HK-2 (cell line): ENCODE data around the gene CRACR2A.

Experiments
- DNase-seq: peaks from one replicate; pipeline ENCODE4 v3.0.0-alpha.2; 2018; ENCODE audit not compliant: unreplicated experiment

Gene CRACR2A

DNA sequence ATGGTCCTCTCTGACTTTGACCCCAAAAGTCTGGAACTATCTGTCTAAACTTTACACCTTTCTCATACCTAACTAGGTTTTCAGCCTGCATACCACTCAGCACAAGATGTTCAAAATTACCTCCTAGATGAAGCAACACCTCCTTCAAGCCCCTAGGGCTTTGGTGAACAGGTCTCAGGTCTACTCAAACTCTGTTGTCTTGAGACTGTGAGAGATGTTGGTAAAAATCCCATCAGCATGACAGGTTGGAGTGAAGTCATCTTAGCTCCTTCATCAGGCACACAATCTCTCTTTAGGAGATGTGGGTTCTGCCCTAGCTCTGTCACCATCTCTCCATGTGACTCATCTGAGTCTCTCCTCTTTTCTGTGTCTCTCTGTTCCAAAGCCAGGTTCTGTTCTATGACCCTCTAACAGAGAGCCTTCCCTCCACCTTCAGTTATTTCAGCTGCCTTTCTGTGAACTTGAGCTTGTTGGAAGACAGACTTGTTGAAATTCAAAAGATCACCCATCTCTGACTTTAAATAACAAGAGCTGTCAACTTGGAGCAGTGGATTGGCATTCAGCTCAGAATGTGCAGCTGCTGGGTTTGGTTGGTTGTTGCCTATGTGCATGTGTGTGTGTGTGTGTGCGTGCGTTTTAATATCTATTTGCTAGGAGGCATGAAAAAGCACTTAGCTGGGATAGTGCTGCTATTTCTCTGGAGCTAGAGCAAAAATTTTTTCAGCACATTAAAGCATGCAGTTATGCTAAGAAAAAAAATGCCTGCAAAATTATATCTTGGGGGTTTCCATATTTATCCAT lies 130.7 kb downstream of the CRACR2A start:
- no peak for DNase-seq

DNA sequence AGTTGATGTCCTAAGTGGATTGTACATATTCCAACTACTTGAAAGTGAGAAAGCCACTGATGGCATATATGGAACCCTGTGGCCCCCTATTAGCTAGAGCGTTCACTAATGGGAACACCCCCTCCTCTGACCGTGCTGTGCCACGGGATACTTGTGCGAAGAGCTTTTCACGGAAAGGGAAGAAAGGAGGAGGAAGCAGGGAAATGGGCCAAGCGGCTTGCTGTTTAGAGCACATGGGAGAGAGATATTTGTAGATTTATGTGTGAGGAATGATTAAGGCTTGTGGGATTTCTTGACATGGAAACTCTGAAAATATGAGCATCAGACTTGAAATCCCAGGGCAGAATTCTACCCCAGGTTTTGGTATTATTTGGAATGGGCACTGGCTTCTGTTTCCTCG lies 132.1 kb downstream of the CRACR2A start:
- no peak for DNase-seq

DNA sequence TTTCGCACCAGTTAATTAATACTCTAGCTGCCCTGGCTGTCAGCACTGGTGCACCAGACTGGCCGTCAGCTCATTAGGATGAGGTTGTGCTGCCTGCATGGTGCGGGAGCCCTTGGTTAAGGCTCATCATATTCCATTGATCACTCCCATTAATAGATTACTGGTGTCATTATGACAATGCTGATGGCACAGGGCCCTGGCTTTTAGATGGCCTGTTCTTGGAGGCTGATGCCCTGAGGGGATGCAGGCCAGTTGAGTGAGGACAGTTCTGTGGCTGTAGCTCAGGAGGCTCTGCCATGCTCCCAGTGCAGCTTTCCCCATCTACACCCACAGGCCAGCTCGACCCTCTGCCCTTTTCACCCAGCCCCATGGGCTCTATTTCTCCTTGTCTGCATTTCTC lies 135.3 kb downstream of the CRACR2A start:
- DNase-seq: no peak

DNA sequence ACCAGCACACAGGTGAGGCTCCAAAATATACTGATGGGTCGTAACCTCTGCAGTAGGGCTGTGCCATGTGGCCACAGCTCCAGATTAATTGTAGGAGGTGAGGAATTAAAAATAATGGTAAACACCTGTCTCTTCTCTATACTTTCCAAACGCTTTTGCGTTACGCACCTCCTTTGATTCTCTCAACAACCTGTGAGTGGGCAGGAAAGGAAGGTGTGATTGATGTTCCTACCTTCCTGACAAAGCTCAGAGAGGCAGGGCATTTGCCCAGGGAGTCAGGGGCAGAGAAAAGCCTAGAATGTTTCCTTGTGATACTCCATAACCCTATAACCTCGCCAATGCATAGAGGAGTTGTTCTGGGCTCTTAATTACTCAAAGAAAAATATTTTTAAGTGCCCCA lies 137.0 kb downstream of the CRACR2A start:
- DNase-seq: no peak

DNA sequence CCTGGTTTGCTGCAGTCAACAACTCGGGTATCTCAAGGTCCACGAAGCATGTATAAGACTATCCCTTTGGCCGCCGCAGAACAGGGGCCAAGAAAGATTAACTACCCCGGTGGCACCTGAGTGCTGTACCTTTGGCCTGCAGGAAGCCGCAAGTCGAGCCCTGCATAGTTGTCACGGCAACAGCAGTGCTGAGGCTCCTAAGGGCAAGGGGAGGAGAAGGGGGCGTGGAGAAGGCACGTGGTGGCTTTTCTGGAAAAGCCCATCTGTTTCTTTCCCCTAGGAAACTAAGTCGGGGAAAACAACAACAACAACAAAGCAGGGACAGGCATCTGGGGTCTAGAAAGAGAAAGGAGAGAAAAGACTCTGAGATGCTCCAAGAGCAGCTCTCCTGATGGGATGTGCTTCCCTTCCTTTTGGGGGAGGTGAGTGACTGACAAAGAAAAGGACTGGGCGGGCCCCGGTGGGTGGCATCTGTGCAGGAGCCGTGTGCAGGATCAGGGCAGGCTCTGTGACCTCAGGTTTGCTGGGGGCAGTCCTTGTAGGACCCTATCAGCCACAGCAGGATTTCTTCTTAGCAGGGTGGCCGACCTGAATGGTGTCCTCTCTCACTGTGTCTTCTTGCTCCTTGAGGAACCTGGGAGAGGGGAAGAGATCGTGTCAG lies 138.0 kb downstream of the CRACR2A start:
- DNase-seq: no peak

DNA sequence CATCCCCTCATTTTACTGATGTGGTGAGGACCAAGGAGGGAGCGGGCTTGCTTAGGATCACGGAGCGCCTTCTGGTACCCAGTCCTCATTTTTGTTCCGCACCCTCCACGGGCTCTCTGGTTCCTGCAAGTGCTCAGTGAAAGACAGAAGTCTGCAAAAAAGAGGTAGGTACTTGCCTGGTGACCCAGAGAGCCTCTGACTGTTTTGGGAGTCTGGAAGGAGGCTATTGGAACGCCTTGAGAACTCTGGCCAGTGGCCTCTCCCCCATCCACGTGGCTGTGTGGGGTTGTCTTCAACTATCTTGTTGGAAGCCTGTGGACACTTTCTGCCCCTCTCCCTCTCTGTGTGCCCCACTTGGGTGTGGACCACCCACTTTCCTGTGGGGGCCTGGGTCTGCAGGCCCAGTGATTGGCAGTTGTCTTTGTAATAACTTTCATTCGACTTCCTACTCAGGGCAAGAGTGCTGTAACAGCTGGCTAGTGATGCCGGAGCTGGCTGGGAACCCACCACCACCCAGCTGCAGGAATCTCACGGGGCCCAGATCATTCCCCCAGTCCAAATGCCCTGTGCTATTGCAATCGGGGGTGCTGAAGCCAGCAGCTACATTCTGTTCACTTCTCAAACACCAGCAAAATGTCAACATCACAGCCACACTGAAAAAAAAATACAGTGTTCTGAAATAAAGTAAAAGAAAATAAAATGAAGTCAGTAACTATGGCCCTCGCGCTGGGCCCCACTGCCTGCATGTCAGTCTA lies 139.1 kb downstream of the CRACR2A start:
- DNase-seq: no peak

DNA sequence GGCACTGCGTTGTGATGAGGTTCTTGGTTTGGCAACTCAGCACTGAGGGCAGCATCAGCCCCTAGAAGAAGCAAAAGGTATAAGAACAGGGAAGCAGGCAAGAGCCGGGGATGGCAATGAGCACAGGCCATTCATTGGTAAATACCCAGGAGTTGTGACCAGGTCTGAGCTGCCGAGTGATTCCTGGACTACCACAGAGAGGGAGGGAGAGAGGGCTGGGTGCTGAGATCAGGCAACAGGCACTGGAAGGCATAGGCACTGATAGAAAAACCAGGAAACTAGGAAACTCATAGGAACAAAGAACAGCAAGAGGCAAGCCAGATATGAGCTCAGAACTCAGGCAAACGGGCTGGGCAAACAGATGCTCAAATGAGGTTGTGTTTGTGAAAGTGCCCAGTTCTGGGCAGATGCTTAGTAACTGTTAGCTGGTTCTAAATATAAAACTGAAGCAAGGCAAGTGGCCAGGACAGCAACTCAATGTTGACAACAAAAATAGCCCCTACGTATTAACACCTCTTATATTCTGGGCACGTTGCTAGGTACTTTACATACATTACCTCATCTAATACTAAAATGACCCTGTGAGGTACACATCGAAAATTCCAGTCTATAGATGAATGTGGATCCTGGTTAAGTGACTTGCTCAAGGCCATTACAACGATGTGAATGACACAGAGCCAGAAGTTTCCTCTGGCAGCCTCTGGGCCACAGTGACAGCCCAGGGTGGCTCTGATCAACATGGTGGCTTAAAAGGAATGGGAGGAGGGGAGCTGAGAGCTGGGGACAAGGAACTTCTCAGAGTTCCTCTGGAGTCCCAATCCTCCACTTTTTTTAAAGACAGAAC lies 140.8 kb downstream of the CRACR2A start:
- no peak for DNase-seq

DNA sequence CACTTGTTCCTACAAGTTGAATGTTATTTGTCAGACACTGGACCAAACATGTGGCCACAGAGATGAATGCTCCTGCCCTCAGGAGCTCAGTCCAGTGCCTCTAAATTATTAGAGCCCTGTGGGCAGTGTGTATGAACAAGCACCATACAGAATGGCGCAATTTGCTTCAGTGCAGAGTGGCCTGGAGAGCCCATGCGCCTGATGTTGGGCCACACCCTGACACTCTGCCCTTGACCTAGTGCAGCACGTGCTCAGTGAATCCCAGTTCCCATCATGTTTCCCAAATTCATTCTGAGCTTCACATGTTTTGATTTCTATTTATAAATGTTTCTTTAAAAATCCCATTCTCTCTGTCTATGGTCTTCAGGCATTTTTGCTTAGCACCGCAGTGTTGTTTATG lies 145.1 kb downstream of the CRACR2A start:
- DNase-seq: no peak

DNA sequence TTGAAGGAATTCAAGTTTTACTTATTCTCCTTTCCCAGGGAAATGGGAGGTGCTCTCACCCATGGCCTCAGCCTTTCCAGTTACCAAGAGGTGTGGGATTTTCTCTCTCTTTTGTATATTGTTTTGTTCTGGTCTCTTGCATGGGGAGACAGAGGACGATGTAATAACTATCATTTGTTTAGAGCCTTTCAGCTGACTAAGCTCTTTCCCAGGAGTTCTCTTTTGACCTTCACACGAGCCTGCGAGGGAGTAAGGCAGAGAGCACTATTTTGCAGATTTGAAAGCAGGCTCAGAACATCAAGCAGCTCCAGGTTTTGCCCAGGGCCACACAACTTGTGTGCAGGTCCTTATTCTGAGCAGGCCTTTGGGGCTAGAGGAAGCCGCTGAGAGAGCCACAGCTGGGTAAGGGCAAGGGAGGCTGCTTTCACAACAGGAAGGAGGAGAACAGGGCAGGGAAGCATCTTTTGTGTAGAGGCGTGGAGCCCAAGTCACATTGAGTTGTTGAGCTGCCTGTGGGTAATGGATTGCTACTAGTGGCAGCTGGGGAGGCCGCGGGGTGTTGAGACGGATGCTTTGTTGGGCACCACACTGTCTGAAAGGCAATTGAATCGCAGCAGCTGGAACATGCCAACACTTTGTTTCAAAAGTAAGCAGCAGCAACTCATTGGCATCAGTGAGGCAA lies 145.7 kb downstream of the CRACR2A start:
- DNase-seq: no peak

DNA sequence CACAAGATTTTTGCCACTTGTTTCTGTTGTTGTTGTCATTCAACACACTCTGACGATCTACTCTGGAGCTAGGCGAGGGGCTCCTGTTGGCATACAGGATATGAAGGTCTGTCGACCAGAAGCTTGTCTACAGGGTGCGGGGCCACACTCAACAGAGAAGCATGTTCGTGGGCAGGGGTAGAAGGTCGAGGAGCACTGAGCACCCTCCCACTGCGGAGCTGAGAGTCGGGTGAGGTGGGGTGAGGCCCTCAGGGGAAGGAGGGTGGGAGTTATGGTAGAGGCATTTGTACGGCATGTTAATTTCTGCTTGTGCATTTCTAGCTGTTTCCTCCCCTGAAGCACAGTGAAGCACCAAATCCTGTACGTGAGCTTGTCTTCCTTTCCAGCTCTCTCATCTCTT lies 146.8 kb downstream of the CRACR2A start:
- no peak for DNase-seq

DNA sequence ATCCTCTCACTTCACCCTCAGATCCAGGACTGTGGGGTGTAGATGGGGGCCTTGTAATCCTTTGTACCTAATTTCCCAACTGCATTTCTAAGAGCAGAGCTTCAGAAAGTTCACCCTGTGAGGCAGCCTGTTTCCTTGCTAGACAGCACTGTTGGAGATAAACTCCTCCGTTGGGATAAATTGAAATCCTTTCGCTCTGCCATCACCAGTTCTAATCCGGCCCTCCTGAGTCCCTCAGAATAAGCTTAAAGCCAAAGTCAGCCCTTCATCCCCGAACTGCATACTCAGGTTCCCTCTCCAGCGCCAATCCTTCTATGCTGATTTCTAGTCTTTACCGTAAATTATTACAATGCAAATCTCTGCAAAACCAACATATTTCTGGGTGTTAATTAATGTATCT lies 147.2 kb downstream of the CRACR2A start:
- DNase-seq: no peak

DNA sequence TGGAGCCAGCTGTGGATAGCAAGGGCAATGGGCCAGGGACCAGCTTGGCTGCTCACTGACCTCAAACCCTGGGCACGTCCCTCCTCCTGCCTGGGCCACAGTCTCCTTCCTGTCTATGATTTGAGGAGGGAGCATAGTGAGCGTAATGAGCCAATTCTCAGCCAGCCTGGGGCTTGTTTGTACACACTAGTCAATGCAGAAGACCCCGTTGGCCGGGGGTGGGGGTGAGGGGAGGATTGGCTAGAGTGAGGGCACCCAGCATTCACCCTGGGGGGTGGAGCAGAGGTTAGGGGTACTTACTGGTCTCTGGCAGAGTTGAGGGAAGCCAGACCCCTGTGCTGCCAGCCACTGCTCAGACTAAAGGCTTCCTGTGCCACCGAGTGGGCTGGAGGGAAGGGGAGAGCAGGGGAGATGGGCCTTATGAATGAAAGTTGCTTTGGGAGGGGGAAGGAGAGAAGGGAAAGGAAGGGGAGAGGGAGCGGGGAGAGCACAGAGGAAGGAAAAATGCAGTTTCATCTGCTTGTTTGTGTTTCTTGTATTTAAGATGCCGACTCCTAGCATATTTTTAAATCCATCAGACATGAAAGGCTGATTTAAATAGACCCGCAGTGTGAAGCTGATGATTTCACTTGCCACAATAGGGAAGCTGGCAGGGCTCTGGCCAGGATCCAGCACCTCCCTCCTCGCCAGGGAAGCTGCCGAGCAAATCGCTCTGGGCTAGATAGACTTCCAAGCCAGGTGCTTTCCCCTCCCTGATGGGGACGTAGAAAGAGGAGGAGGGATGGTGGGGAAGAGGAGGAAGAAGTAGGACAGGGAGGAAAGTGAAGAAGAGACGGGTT lies 147.9 kb downstream of the CRACR2A start:
- peak; percentile 11 for DNase-seq

DNA sequence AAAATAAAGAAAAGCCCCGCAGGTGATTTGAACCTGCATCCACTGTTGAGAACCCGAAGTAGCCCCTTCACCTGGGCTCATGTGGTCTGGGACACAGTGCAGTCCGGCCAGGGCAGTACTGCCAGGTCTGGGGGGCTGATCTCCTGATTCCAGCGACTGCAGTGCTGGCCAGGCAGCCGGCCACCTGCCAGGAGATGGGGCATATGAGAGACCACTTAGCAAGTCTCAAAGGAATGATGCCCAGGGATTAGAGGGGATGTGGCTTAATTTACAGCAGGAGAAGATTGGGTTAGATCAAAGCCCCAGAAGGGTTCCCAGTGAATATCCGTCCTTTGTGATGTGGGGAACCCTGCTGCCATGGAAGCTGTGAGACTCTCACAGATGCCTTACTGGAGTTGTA lies 148.6 kb downstream of the CRACR2A start:
- DNase-seq: no peak

DNA sequence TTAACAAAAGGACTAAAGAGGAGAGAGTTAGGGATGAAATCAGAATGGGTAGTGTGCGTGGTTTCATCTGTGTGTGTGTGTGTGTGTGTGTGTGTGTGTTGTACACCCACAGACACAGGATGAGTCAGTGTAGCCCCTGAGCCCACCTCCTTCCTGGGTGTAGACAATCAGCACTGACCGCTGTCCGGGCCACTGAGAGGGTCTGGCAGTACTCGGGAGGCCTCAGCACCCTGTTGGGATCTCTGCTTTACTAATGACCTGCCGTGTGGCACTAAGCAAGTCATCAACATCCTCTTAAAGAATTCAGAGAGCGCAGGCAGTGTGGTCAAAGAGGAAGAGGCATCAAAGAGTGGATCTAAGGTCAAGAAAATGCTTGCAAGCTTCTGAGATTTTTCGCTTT lies 149.3 kb downstream of the CRACR2A start:
- no peak for DNase-seq

DNA sequence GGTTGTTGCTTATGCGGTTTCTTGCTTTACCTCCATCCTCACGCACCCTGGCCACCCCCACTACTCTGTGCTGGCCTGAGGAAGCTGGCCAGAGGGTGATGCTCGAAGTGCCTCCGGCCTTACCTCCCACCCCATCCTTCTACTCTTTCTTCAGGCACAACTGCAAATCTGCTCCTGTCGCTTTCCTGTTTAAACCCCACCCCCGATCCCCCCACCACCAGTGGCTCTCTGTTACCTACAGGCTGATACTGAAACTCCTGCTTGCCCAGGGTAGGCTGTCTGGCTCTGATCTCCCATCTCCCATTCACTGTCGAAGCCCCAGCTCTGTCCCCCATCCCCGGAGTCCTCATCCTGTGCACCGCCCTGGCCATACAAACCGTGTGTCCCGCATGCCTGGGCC lies 150.4 kb downstream of the CRACR2A start:
- DNase-seq: no peak

DNA sequence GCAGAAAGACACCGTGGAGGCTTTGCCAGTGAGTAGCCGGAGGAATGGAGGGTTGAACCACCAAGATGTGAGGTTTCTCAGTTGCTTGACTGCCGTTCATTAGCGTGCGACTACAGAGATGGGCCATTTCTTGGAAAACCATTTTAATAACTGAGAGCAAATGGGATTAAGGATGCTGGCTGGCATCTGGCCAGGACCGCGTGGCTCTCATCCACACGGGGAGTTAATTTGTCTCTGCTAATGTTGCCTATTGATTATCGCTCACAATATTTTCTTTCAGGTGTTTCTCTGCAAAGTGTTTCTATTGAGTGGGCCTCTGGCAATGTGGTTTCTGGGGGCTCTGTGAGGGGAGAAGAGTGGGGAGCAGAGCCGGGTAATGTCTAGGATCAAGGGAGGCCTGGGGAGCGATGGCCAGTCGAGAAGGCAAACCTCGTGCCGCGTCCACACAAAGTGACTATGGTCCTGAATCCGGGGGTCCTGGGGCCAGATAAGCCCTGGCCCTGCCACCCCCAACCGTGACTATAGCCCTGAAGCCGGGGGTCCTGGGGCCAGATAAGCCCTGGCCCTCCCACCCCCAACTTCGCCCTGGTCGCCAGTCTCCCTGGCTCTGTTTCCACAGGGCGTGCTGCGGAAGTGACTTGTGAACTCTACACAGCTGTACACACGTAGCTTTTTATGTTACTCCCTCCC lies 151.3 kb downstream of the CRACR2A start:
- DNase-seq: no peak

DNA sequence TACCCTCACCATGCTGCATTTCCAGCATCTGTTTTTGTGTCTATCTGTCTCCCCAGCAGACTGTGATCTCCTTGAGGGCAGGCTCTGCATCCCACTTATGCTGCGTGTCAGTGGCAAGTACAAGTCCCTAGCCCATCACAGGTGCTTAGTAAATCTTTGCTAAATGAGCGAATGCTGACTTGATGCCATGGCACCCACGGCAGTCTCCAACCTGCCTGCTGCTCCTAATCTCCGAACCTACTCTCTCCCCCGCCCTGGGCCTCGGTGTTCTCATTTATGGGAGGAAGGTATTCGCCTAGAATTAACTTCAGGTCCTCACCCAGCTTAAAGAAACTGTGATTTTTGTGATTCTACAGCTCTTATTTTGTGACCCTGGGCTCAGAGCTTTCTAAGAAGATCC lies 152.0 kb downstream of the CRACR2A start:
- DNase-seq: no peak

DNA sequence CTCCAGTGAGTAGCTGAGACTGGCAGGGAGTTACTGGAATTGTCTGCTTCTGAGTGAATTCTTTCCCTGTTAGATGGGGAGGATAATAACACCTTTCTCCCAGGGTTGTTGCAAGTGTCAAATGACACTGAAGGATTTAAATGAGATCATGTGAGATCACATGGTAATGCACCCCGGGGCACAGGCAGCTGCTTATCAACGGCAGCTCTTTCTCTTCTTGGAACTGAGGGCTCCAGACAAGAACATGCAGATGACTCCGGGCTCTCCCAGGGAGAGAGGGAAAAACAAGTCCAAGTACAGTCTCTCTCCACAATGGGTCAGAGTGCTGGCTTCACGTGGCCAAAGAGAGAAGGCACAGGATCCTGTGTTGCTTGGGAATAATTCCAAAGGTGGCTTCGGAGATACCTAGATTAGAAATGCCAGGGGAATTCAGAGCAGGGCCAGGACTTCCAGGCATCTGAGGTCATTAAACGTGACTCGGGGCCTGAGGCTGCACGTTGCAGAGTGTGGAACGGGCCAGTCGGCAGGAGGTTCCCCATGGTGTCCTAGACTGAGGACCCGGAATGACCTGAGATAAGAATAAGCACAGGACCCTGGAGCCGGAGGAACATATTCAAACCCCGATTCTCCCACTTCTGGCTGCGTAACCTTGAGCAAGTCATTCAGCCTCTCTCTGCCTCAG lies 152.7 kb downstream of the CRACR2A start:
- no peak for DNase-seq
